WI38 (cell line): ENCODE data around the gene KRT9.

ENCODE experiments used
- H3K4me3 ChIP-seq: 2 replicates; pipeline ENCODE4 v1.5.1; 2011; ENCODE audit warnings: low read depth, mild to moderate bottlenecking, control low read depth, low read length
- CTCF ChIP-seq: IDR thresholded peaks from 2 replicates; pipeline ENCODE4 v1.5.1; 2012; ENCODE audit warnings: low read depth, mild to moderate bottlenecking, control low read depth, low read length

KRT9 gene

DNA sequence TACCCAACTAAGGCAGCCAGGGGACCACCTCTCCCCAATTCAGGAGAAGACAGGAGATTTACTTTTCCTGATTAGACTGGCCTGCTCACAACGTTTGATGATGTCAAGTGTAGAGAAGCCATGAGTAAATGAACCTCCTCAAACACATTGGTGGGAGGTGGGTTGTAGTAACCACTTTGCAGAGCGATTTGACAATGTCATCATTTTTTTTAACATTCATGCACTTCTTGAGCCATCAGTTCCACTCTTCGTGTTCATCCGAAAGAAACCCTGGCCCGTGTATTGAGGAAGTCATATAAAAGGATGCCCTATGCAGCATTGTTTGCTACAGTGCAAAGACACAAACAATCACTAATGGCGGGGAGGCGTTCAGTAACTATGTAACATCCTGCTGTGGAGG, 38.2 kb downstream of the KRT9 start:
- TF ChIP-seq CTCF = no peak
- no peak overlapping the region for H3K4me3 ChIP-seq

- H3K4me3 ChIP-seq = no peak overlapping the region
- no peak for TF ChIP-seq CTCF
Observed at GRCh38 chr17:41532947-41533570, 38.8 kb downstream of the KRT9 start.

DNA sequence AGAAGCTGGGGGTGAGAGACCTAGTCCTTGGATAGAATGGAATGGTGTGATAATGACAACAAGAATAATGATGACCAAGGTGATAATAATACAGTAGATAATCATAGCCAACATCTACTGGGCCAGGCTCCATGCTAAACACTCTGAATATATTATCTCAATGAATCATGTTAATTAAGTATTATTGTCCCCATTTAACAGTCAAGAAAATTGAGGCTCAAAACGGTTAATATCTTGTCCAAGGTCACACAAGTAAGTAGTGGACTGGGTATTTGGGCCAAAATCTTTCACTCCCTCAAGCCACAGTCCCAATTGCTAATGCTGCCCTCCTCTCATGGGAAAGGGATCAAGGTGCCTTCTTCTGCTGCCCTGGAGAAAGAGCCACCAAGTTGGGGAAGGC, 39.9 kb downstream of the KRT9 start:
- no peak for TF ChIP-seq CTCF
- H3K4me3 ChIP-seq = no peak overlapping the region

DNA sequence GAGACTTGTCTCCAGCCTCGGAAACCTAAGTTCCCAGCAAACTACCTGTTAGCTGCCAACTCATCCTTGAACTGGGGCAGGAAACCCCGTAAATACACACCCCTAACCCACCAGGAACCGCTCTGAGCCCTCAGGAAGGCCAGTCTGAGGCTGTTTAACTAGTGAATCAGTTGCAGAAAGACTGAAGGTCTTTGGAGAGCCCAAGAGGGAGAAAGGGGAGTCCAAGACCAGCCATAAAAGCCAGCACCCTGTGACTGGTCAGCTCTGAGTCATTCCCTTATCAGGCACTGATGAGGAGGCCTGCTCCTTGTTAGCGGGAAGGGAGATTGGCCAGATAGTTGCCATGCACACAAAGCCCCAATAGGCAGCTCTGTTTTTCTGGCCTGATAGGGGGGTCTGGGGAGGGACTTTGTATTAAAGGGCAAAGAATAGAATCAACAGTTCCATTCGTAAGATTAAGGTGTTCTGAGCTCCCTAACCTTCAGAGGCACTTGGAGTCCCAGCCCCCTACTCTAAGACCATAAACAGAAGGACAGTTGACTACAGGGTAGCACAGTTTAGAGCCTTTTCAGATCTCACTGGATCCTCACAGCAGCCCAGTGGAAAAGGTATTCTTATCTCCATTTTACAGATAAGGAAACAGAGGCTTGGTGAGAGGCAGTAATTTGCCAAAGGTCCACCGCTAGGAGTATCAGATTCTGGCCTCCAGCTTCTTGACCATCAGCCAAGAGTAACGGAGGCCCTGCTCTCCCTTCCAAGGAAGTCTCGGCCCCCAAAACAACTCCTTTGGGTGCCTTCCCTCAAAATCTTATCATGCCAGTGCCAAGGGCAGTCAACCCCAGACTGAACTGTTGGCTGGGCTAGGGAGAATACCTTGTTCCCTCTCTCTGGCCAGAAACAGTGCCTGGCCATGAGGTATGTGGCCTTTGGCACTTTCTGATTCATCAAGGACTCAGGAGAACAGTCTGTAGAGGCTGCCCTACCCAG, 41.5 kb downstream of the KRT9 start:
- H3K4me3 ChIP-seq = no peak overlapping the region
- TF ChIP-seq CTCF = no peak

GRCh38 chr17:41529491-41529915, 42.4 kb downstream of the KRT9 start:
- no peak overlapping the region for H3K4me3 ChIP-seq
- no peak for TF ChIP-seq CTCF

GRCh38 chr17:41528959-41529353, 42.9 kb downstream of the KRT9 start:
- TF ChIP-seq CTCF = no peak
- no peak overlapping the region for H3K4me3 ChIP-seq
